ENCODE results near the gene ELF1. TPM values are rescaled to one million over a fixed set of nuclear protein-coding genes. Genes with fewer than 3 reads are reported as not detected.
"Not testable (repeated sequence)": the region's sequence is repeated elsewhere in the genome, so short reads cannot be mapped to it uniquely, and the experiment has no call there.

ELF1 gene
- total RNA-seq, 2 donors from 2014 or later, result 36.0 to 44.1 TPM

DNA sequence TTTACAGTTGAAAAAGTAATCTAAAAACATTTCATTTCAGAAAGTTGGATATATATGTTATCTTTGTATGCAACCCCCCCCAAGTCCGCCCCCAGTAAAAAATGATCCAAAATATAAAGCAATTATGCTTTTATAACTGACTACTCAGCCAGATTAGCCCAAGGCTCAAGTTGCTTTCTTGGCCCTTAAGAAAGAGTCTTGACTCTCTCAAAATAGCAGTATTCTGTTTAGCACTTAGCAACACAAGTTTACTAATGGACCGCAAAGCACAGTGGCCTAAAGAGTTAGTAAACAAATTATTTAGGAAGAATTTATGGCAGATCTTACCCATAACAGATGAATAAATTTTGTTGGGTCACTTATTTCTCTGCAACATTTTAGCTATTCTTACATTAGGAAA, 86.9 kb downstream of the ELF1 start:
- TF ChIP-seq, protein P1, sequence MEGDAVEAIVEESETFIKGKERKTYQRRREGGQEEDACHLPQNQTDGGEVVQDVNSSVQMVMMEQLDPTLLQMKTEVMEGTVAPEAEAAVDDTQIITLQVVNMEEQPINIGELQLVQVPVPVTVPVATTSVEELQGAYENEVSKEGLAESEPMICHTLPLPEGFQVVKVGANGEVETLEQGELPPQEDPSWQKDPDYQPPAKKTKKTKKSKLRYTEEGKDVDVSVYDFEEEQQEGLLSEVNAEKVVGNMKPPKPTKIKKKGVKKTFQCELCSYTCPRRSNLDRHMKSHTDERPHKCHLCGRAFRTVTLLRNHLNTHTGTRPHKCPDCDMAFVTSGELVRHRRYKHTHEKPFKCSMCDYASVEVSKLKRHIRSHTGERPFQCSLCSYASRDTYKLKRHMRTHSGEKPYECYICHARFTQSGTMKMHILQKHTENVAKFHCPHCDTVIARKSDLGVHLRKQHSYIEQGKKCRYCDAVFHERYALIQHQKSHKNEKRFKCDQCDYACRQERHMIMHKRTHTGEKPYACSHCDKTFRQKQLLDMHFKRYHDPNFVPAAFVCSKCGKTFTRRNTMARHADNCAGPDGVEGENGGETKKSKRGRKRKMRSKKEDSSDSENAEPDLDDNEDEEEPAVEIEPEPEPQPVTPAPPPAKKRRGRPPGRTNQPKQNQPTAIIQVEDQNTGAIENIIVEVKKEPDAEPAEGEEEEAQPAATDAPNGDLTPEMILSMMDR (conservative IDR thresholded peaks at IDR 0.05), result no peak
- Histone ChIP-seq H3K27ac (ENCODE audit: low read depth, low read length) (no peak overlapping the region), H3K9ac (ENCODE audit: extremely low read depth, low read length, poor library complexity, severe bottlenecking) (no peak overlapping the region), H3K9me3 (ENCODE audit: control insufficient read depth, low read length) (no peaks in the 10 kb centered on the region), H3K36me3 (ENCODE audit: control insufficient read depth, insufficient read depth, low read length) (peaks cover 34% of the 10 kb centered on the region), H3K4me1 (ENCODE audit: control insufficient read depth, insufficient read depth, low read length) (no peaks in the 10 kb centered on the region), H3K4me3 (ENCODE audit: low read length) (no peak overlapping the region), H3K27me3 (ENCODE audit: control insufficient read depth, insufficient read depth, low read length, poor library complexity, severe bottlenecking) (no peaks in the 10 kb centered on the region)
- peaks cover 2% of the 10 kb centered on the region for H3K9me3 Mint-ChIP-seq
- no peaks in the 10 kb centered on the region for H3K4me1 Mint-ChIP-seq
- no peaks in the 10 kb centered on the region for H3K27me3 Mint-ChIP-seq (ENCODE audit: insufficient read depth)
- peaks cover 50% of the 10 kb centered on the region for H3K36me3 Mint-ChIP-seq (ENCODE audit: low read depth)
- H3K27ac Mint-ChIP-seq, result no peak overlapping the region
- DNase-seq, result no peak
- no peak overlapping the region for H3K4me3 Mint-ChIP-seq
- WGBS, 2 experiments (ENCODE audit: insufficient coverage in 1 of 2, insufficient read length in 1 of 2), result 100% methylated on average over 2 of the region's 2 CpGs; no CpG with 5 or more reads in 1 of the 2 experiments

DNA sequence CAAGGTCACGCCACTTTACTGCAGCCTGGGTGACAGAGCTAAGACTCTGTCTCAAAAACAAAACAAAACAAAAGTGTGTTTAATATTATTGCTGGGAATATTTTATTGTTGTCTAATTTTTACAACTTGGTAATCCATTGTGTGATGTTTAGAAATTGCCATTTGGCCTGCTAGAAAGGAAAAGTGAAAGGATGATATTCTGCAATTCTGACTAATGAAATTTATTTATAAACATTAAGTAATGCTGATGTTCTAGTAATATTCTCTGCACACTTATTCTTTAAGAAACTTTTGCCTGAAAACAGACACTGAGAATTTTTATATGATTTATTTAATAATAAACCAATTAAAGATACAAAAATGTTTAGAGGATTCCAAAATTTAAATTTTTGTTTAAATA, 87.4 kb downstream of the ELF1 start:
- Mint-ChIP-seq H3K4me1 (no peaks in the 10 kb centered on the region), H3K27me3 (ENCODE audit: insufficient read depth) (no peaks in the 10 kb centered on the region), H3K27ac (no peak overlapping the region), H3K36me3 (ENCODE audit: low read depth) (peaks cover 47% of the 10 kb centered on the region), H3K9me3 (peaks cover 2% of the 10 kb centered on the region), H3K4me3 (no peak overlapping the region)
- WGBS, 2 experiments (ENCODE audit: insufficient coverage in 1 of 2, insufficient read length in 1 of 2), result 0% methylated on average over 1 of the region's 1 CpG
- H3K27me3 ChIP-seq (ENCODE audit: control insufficient read depth, insufficient read depth, low read length, poor library complexity, severe bottlenecking), result no peaks in the 10 kb centered on the region
- no peak overlapping the region for H3K4me3 ChIP-seq (ENCODE audit: low read length)
- no peak overlapping the region for H3K9ac ChIP-seq (ENCODE audit: extremely low read depth, low read length, poor library complexity, severe bottlenecking)
- H3K9me3 ChIP-seq (ENCODE audit: control insufficient read depth, low read length), result no peaks in the 10 kb centered on the region
- H3K36me3 ChIP-seq (ENCODE audit: control insufficient read depth, insufficient read depth, low read length), result peaks cover 34% of the 10 kb centered on the region
- TF ChIP-seq, protein P1 (conservative IDR thresholded peaks at IDR 0.05), result no peak
- no peak overlapping the region for H3K27ac ChIP-seq (ENCODE audit: low read depth, low read length)
- H3K4me1 ChIP-seq (ENCODE audit: control insufficient read depth, insufficient read depth, low read length), result no peaks in the 10 kb centered on the region
- DNase-seq, result no peak

- not testable (repeated sequence) for H3K27ac ChIP-seq (ENCODE audit: low read depth, low read length); DNase-seq; H3K27ac Mint-ChIP-seq
Measured at GRCh38 chr13:40929883-40930282, 89.2 kb downstream of the ELF1 start.

DNA sequence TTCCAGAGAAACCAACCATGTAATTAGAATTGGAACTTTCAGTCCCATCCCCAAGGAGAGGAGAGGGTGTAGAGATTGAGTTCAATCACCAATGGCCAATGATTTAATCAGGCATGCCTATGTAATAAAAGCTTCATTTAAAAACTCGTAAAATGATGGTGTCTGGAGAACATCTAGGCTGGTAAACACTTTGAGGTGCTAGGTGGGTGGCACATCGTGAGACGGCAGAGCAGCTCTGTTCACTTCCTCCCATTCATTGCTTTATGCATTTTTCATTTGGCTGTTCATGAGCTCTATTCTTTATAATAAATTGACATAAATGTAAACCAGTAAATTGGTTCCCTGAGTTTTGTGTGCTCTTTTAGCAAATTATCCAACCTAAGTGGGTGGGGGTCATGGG, 90.1 kb downstream of the ELF1 start:
- Histone ChIP-seq H3K4me3 (ENCODE audit: low read length) (no peak overlapping the region), H3K36me3 (ENCODE audit: control insufficient read depth, insufficient read depth, low read length) (peaks cover 24% of the 10 kb centered on the region), H3K9me3 (ENCODE audit: control insufficient read depth, low read length) (no peaks in the 10 kb centered on the region), H3K4me1 (ENCODE audit: control insufficient read depth, insufficient read depth, low read length) (no peaks in the 10 kb centered on the region), H3K9ac (ENCODE audit: extremely low read depth, low read length, poor library complexity, severe bottlenecking) (no peak overlapping the region), H3K27me3 (ENCODE audit: control insufficient read depth, insufficient read depth, low read length, poor library complexity, severe bottlenecking) (no peaks in the 10 kb centered on the region), H3K27ac (ENCODE audit: low read depth, low read length) (no peak overlapping the region)
- Mint-ChIP-seq H3K36me3 (ENCODE audit: low read depth) (peaks cover 45% of the 10 kb centered on the region), H3K4me1 (no peaks in the 10 kb centered on the region), H3K9me3 (peaks cover 2% of the 10 kb centered on the region), H3K27ac (no peak overlapping the region), H3K27me3 (ENCODE audit: insufficient read depth) (no peaks in the 10 kb centered on the region), H3K4me3 (no peak overlapping the region)
- whole genome bisulfite sequencing, 2 experiments (ENCODE audit: insufficient coverage in 1 of 2, insufficient read length in 1 of 2), result 94% methylated on average over 3 of the region's 3 CpGs; no CpG with 5 or more reads in 1 of the 2 experiments
- DNase-seq, result no peak
- TF ChIP-seq, protein P1 (conservative IDR thresholded peaks at IDR 0.05), result no peak

More at GRCh38 chr13:40929883-40930282, 89.2 kb downstream of the ELF1 start:
- H3K4me1 Mint-ChIP-seq; H3K9ac ChIP-seq (ENCODE audit: extremely low read depth, low read length, poor library complexity, severe bottlenecking); H3K27me3 Mint-ChIP-seq (ENCODE audit: insufficient read depth); H3K9me3 ChIP-seq (ENCODE audit: control insufficient read depth, low read length); H3K4me1 ChIP-seq (ENCODE audit: control insufficient read depth, insufficient read depth, low read length); H3K4me3 ChIP-seq (ENCODE audit: low read length); H3K27me3 ChIP-seq (ENCODE audit: control insufficient read depth, insufficient read depth, low read length, poor library complexity, severe bottlenecking); H3K4me3 Mint-ChIP-seq; H3K9me3 Mint-ChIP-seq: not testable (repeated sequence)
- peaks cover 28% of the 10 kb centered on the region for H3K36me3 ChIP-seq (ENCODE audit: control insufficient read depth, insufficient read depth, low read length)
- 89 to 95% methylated on average over 3 of the region's 3 CpGs for WGBS, 2 experiments (ENCODE audit: insufficient coverage in 1 of 2, insufficient read length in 1 of 2)
- peaks cover 45% of the 10 kb centered on the region for H3K36me3 Mint-ChIP-seq (ENCODE audit: low read depth)
